Psoas muscle (tissue), 8 donors: ENCODE measurements around the gene KIF14. TPM values are rescaled to one million over a fixed set of nuclear protein-coding genes. Genes with fewer than 3 reads are reported as not detected.
A peak's percentile ranks its signal among the peaks of the same experiment; 100 is the strongest.

Source experiments
- ATAC-seq, 4 donors: fragments of 200-7000 bp; cut with Tn5 transposase; one replicate each; pipeline ENCODE4 v1.9.1; 2020; ENCODE audit warnings: moderate library complexity in 3 of 4, mild to moderate bottlenecking in 2 of 4
- DNase-seq, 2 donors: peaks; one replicate each; pipeline ENCODE4 v3.0.0-alpha.2; 2020
- H3K27ac ChIP-seq: fragments of 200-600 bp; one replicate; pipeline ENCODE4 v1.8.0; 2022
- H3K27me3 ChIP-seq, 3 donors: fragments of 200-600 bp in 1 of 3; one replicate each; pipeline versions ENCODE4 v1.6.1 to v1.8.0; 2013 to 2022; ENCODE audit warnings: low read length in 2 of 3, mild to moderate bottlenecking in 2 of 3, moderate library complexity in 1 of 3; ENCODE audit not compliant: insufficient read depth in 3 of 3
- H3K36me3 ChIP-seq, 2 donors: fragments of 200-600 bp in 1 of 2; one replicate each; pipeline versions ENCODE4 v1.6.1 to v1.8.0; 2013 to 2022; ENCODE audit warnings: low read depth in 1 of 2, mild to moderate bottlenecking in 1 of 2, moderate library complexity in 1 of 2; ENCODE audit not compliant: insufficient read depth in 1 of 2
- H3K4me1 ChIP-seq: fragments of 200-600 bp; one replicate; pipeline ENCODE4 v1.8.0; 2022
- H3K4me3 ChIP-seq: fragments of 200-600 bp; one replicate; pipeline ENCODE4 v1.8.0; 2022; ENCODE audit warnings: mild to moderate bottlenecking
- H3K9me3 ChIP-seq: fragments of 200-600 bp; one replicate; pipeline ENCODE4 v1.8.0; 2022
- CTCF ChIP-seq: fragments of 200-600 bp; IDR thresholded peaks from one replicate; pipeline ENCODE4 v1.8.0; 2022; ENCODE audit warnings: antibody characterized with exemption
- WGBS, 3 donors: extraction: QIAGEN DNeasy Blood & Tissue Kit; methylation state at CpG; one replicate each; pipeline versions ENCODE4 v1.1.6 to v1.1.7; 2013; 5-methylcytosine and 5-hydroxymethylcytosine counted together
- intact Hi-C, 2 donors: fragments of 100-400 bp; cut with DNase I; formaldehyde crosslinking; loops; one replicate each; pipeline versions ENCODE4 v1.11.0 to v1.14.2; 2022
- polyA plus RNA-seq, 3 donors: library from polyadenylated mRNA; stranded (reverse); fragments of 200-250 nt; gene quantifications; one replicate each; pipeline ENCODE4 v1.2.3, GENCODE V29; 2013
- total RNA-seq, 4 donors: library from RNA; stranded (reverse); fragmentation: NEBNext Ultra II Directional in 2 of 4; extraction: Animal tissue kit (Norgen Biotek cat#: 25700) in 2 of 4; gene quantifications; one replicate each; pipeline versions ENCODE4 v1.2.1 to v1.2.4, GENCODE V29; 2021 to 2023
- donor health status: healthy with polysubstance abuse.
- donor health status: DM: no; HTN: no; CAD: no; lungs with moderate emphysema.
- donor health status: Bipolar disorder and iron deficiency.
- donor health status: healthy.
- donor health status: DM: yes; HTN: yes; CAD: no.
- donor health status: DM: no; HTN: no; CAD: no.
- donor health status: DM: no; HTN: no; CAD: no.
- donor health status: DM: yes; HTN: yes; CAD: no.

Gene KIF14
- total and polyA plus RNA-seq, 7 donors, result 0.01 to 0.11 (median 0.06) TPM

DNA sequence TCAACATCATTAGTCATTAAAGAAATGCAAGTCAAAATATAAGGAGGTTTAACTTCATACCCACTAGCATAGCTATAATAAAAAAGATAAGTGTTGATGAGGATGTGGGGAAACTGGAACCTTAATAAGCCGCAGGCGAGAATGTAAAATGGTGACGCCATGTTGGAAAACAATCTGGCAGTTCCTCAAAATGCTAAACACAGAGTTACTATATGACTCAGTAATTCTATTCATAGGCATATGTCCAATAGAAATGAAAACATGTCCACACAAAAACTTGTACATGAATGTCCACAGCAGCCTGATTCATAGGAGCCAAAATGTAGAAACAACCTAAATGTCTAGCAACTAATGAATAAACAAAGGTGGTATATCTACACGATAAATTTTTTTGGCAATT lies 26.0 kb upstream of the KIF14 start:
- no peaks in the 10 kb centered on the region for H3K27me3 ChIP-seq
- no peaks in the 10 kb centered on the region for H3K9me3 ChIP-seq
- H3K27ac ChIP-seq, result no peak overlapping the region
- 92 to 98% (median 96%) methylated on average over 4 of the region's 4 CpGs for WGBS, 3 donors
- no peak for ATAC-seq
- no peak overlapping the region for H3K4me3 ChIP-seq
- H3K36me3 ChIP-seq, result peaks cover 0 to 74% of the 10 kb centered on the region in 2 donors
- TF ChIP-seq CTCF, result no peak
- no peaks in the 10 kb centered on the region for H3K4me1 ChIP-seq
- intact Hi-C loops, result no loop called here
- DNase-seq, result no peak

- peaks cover 0 to 49% of the 10 kb centered on the region in 2 donors for H3K36me3 ChIP-seq
- ATAC-seq (no peak), DNase-seq (no peak)
- TF ChIP-seq CTCF, result no peak
- H3K4me1 ChIP-seq, result peaks cover 6% of the 10 kb centered on the region
- H3K27me3 ChIP-seq, result no peaks in the 10 kb centered on the region
- no peak overlapping the region for H3K4me3 ChIP-seq
- intact Hi-C loops, result no loop called here
- H3K9me3 ChIP-seq, result no peaks in the 10 kb centered on the region
- H3K27ac ChIP-seq, result no peak overlapping the region
Measured at GRCh38 chr1:200644021-200644420, 23.5 kb upstream of the KIF14 start.

DNA sequence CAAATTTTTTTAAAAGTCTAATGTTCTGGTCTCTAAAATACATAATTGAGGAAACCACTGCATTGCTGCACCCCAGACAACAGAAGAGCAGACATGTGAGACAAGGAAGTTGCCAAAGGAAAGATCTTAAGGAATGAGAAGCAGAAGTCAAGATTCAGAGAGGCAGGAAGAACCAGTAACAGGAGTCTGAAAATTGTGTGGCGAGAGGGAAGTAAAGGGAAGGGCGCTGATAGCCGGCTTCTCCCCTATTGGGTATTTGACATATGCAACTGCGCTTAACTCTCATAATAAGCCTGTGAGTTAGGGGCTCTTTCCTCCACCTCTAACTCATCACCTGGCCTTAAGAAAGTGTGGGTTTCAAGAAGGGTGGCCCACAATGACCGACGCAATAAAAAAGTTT lies 21.9 kb upstream of the KIF14 start:
- Histone ChIP-seq H3K36me3 (peaks cover 0 to 34% of the 10 kb centered on the region in 2 donors), H3K27ac (no peak overlapping the region), H3K27me3 (no peaks in the 10 kb centered on the region), H3K4me1 (peaks cover 6% of the 10 kb centered on the region), H3K4me3 (no peak overlapping the region), H3K9me3 (no peaks in the 10 kb centered on the region)
- TF ChIP-seq CTCF, result no peak
- WGBS, 3 donors, result 92 to 97% (median 96%) methylated on average over 6 of the region's 6 CpGs
- DNase-seq, result no peak
- intact Hi-C loops, result no loop called here
- ATAC-seq, result no peak

GRCh38 chr1:200640963-200641401 lies 20.4 kb upstream of the KIF14 start:
- H3K9me3 ChIP-seq, result no peaks in the 10 kb centered on the region
- DNase-seq, result no peak
- TF ChIP-seq CTCF, result no peak
- H3K4me1 ChIP-seq, result peaks cover 6% of the 10 kb centered on the region
- no peak overlapping the region for H3K4me3 ChIP-seq
- peak; percentile 48 to 81 (median 57) for ATAC-seq
- intact Hi-C loops, result no loop called here
- 39 to 44% (median 39%) methylated on average over 5 of the region's 5 CpGs for WGBS, 3 donors
- no peaks in the 10 kb centered on the region for H3K27me3 ChIP-seq
- H3K36me3 ChIP-seq, result peaks cover 0 to 19% of the 10 kb centered on the region in 2 donors
- no peak overlapping the region for H3K27ac ChIP-seq

DNA sequence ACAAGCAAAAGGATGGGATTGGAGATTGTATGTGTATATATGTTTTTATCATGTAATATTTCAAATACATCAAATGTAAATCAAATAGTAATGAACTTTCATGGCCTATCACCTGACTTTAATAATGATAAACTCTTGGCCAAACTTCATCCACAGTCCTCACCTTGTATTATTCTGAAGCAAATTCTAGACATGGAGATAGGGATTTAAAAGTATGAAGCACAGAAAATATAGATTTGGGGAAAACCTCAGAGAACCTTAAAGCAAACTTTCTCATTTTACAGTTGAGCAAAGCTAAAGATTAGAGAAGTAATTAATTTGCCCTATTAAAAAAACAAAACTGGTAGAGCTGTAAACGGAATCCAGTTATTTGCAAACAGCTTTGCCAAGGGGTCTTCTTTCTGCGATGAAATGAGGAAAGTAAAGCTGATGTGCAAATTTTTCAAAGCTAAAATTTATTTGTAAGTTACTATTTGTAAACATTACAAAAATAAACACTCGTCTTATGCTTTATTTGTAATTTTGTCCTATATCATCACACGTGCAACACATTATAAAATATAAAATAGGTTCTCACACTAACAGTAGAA lies 19.9 kb upstream of the KIF14 start:
- WGBS, 3 donors, result 69 to 89% (median 74%) methylated on average over 4 of the region's 4 CpGs
- DNase-seq (no peak), ATAC-seq (no peak)
- Histone ChIP-seq H3K36me3 (peaks cover 0 to 14% of the 10 kb centered on the region in 2 donors), H3K9me3 (no peaks in the 10 kb centered on the region), H3K4me3 (no peak overlapping the region), H3K27ac (no peak overlapping the region), H3K4me1 (peaks cover 6% of the 10 kb centered on the region), H3K27me3 (no peaks in the 10 kb centered on the region)
- intact Hi-C loops, result no loop called here
- no peak for TF ChIP-seq CTCF
